ENCODE measurements around the gene NUDT22.

Gene NUDT22

DNA sequence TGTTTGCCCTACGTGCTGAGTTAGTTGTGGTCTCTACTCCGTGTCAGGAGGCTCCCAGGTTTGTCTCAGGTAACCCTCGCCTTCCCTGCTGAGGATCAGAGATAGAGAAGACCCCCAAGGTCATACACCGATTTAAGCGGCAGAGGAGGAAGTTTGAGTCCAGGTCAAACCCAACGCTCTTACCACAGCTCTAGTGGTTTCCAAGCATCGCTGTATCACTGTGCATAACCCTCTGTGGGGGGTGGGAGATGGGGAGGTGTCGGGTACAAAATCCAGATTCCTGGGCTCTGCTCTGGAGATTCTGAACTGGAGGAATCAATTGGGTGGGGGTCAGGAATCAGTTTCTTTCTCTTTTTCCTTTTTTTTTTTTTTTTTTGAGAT is 4.9 kb downstream of the NUDT22 start:
- peaks cover 5% of the 10 kb centered on the region; the same call in 1 of the 2 replicates for H3K36me3 ChIP-seq (ENCODE audit: insufficient read depth, low read length)
- H2AFZ ChIP-seq (ENCODE audit: low read length), result no peak overlapping the region
- TF ChIP-seq, protein P1, sequence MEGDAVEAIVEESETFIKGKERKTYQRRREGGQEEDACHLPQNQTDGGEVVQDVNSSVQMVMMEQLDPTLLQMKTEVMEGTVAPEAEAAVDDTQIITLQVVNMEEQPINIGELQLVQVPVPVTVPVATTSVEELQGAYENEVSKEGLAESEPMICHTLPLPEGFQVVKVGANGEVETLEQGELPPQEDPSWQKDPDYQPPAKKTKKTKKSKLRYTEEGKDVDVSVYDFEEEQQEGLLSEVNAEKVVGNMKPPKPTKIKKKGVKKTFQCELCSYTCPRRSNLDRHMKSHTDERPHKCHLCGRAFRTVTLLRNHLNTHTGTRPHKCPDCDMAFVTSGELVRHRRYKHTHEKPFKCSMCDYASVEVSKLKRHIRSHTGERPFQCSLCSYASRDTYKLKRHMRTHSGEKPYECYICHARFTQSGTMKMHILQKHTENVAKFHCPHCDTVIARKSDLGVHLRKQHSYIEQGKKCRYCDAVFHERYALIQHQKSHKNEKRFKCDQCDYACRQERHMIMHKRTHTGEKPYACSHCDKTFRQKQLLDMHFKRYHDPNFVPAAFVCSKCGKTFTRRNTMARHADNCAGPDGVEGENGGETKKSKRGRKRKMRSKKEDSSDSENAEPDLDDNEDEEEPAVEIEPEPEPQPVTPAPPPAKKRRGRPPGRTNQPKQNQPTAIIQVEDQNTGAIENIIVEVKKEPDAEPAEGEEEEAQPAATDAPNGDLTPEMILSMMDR (IDR thresholded peaks at IDR 0.05; ENCODE audit: low read length), result no peak
- peak overlapping the region; percentile 71 for H3K9ac ChIP-seq (ENCODE audit: low read length)
- no peaks in the 10 kb centered on the region for H3K27me3 ChIP-seq (ENCODE audit: insufficient read depth, low read length)
- peak overlapping the region; percentile 79 for H3K4me2 ChIP-seq (ENCODE audit: low read length)
- H3K27ac ChIP-seq (ENCODE audit: low read depth, low read length, poor library complexity, severe bottlenecking), result peak overlapping the region; percentile 79
- no peaks in the 10 kb centered on the region for H3K79me2 ChIP-seq (ENCODE audit: insufficient read depth, low read length)
- H3F3A ChIP-seq (ENCODE audit: insufficient read depth, low read length), result no peaks in the 10 kb centered on the region
- H3K9me3 ChIP-seq (ENCODE audit: low read length), result no peaks in the 10 kb centered on the region
- H3K4me3 ChIP-seq (ENCODE audit: low read depth, low read length, poor library complexity, severe bottlenecking), result peak overlapping the region; percentile 68
- no peaks in the 10 kb centered on the region for H4K20me1 ChIP-seq (ENCODE audit: insufficient read depth, low read length)
- H3K4me1 ChIP-seq (ENCODE audit: insufficient read depth, low read length, severe bottlenecking), result peaks cover 61% of the 10 kb centered on the region
- H3K9me2 ChIP-seq (ENCODE audit: low read depth, low read length), result no peaks in the 10 kb centered on the region

DNA sequence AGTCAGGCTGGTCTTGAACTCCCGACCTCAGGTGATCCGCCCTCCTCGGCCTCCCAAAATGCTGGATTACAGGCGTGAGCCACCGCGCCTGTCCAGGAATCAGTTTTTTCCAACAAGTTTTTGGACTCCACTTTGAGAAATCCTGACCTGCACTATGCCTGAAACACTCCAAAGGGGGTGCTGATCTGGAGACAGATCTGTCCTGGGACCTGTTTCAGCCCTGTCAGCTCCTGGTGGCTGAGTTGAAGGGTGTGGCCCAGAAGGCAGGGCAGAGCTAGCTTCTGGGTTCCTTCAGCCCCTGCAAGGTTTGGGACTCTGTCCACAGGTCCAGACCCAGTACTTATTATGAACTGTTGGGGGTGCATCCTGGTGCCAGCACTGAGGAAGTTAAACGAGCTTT is 5.5 kb downstream of the NUDT22 start:
- H3F3A ChIP-seq (ENCODE audit: insufficient read depth, low read length), result no peaks in the 10 kb centered on the region
- H3K4me1 ChIP-seq (ENCODE audit: insufficient read depth, low read length, severe bottlenecking), result peaks cover 60% of the 10 kb centered on the region
- TF ChIP-seq, protein P1 (IDR thresholded peaks at IDR 0.05; ENCODE audit: low read length), result no peak
- no peak for TF ChIP-seq EZH2 (IDR thresholded peaks at IDR 0.05; ENCODE audit: borderline replicate concordance, low read length)
- H3K79me2 ChIP-seq (ENCODE audit: insufficient read depth, low read length), result no peaks in the 10 kb centered on the region
- no peaks in the 10 kb centered on the region for H3K9me2 ChIP-seq (ENCODE audit: low read depth, low read length)
- H2AFZ ChIP-seq (ENCODE audit: low read length), result no peak overlapping the region
- H3K4me3 ChIP-seq (ENCODE audit: low read depth, low read length, poor library complexity, severe bottlenecking), result peak overlapping the region; percentile 68
- no peak overlapping the region for H3K9ac ChIP-seq (ENCODE audit: low read length)
- H3K36me3 ChIP-seq (ENCODE audit: insufficient read depth, low read length), result peaks cover 5% of the 10 kb centered on the region; the same call in 1 of the 2 replicates
- H3K4me2 ChIP-seq (ENCODE audit: low read length), result peak overlapping the region; percentile 79; the same call in 1 of the 2 replicates
- no peaks in the 10 kb centered on the region for H4K20me1 ChIP-seq (ENCODE audit: insufficient read depth, low read length)
- H3K27ac ChIP-seq (ENCODE audit: low read depth, low read length, poor library complexity, severe bottlenecking), result no peak overlapping the region
- H3K9me3 ChIP-seq (ENCODE audit: low read length), result no peaks in the 10 kb centered on the region
- no peaks in the 10 kb centered on the region for H3K27me3 ChIP-seq (ENCODE audit: insufficient read depth, low read length)

DNA sequence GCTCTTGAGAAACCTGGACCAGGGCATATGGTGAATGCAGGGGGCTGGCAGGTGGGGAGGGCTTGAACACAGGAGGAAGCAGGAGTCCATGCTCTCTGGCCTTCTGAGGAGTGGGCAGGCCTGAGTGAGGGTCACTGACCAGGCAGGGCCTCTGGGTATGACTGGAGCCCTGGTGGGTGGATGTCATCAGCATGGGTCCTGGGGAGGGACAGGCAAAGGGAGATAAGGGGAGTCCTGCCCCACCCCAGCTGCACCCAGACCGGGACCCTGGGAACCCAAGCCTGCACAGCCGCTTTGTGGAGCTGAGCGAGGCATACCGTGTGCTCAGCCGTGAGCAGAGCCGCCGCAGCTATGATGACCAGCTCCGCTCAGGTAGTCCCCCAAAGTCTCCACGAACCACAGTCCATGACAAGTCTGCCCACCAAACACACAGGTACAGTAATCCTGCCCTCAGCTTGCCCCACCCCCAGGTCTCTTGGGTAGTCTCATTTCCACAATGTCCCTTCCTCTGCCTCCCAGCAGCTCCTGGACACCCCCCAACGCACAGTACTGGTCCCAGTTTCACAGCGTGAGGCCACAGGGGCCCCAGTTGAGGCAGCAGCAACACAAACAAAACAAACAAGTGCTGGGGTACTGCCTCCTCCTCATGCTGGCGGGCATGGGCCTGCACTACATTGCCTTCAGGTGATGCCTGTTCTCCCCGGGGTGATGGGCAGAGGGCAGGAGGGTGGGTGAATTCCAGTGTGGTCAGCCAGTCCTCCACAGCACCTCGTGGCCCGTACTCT is 6.3 kb downstream of the NUDT22 start:
- H3K4me1 ChIP-seq (ENCODE audit: insufficient read depth, low read length, severe bottlenecking), result peaks cover 59% of the 10 kb centered on the region
- H3K4me2 ChIP-seq (ENCODE audit: low read length), result no peak overlapping the region; the same call in 1 of the 2 replicates

More for the DNA sequence above, 6.3 kb downstream of the NUDT22 start:
- H4K20me1 ChIP-seq (ENCODE audit: insufficient read depth, low read length), result no peaks in the 10 kb centered on the region
- no peaks in the 10 kb centered on the region for H3K9me2 ChIP-seq (ENCODE audit: low read depth, low read length)
- H3K27me3 ChIP-seq (ENCODE audit: insufficient read depth, low read length), result no peaks in the 10 kb centered on the region
- H3K79me2 ChIP-seq (ENCODE audit: insufficient read depth, low read length), result no peaks in the 10 kb centered on the region
- no peak overlapping the region for H3K27ac ChIP-seq (ENCODE audit: low read depth, low read length, poor library complexity, severe bottlenecking)
- no peaks in the 10 kb centered on the region for H3K9me3 ChIP-seq (ENCODE audit: low read length)
- no peak overlapping the region for H3K4me3 ChIP-seq (ENCODE audit: low read depth, low read length, poor library complexity, severe bottlenecking)
- H2AFZ ChIP-seq (ENCODE audit: low read length), result no peak overlapping the region
- H3F3A ChIP-seq (ENCODE audit: insufficient read depth, low read length), result no peaks in the 10 kb centered on the region
- no peak overlapping the region for H3K9ac ChIP-seq (ENCODE audit: low read length)
- peaks cover 5% of the 10 kb centered on the region; the same call in 1 of the 2 replicates for H3K36me3 ChIP-seq (ENCODE audit: insufficient read depth, low read length)
- TF ChIP-seq, protein P1 (IDR thresholded peaks at IDR 0.05; ENCODE audit: low read length), result no peak
- no peak for TF ChIP-seq EZH2 (IDR thresholded peaks at IDR 0.05; ENCODE audit: borderline replicate concordance, low read length)

Measured in OCI-LY1 (cell line).